CD14-positive monocyte (primary cell): ENCODE data around the gene CNRIP1. TPM values are rescaled to one million over a fixed set of nuclear protein-coding genes. Genes with fewer than 3 reads are reported as not detected.
A peak's percentile ranks its signal among the peaks of the same experiment; 100 is the strongest.

Experiments used
- DNase-seq, 3 donors: peaks; one replicate each; pipeline ENCODE4 v3.0.0-alpha.2; 2011 to 2022
- H2AFZ ChIP-seq: 2 replicates; pipeline ENCODE4 v1.6.0; 2012; ENCODE audit warnings: mild to moderate bottlenecking, low read depth, low read length, inconsistent platforms; ENCODE audit not compliant: insufficient read depth, poor library complexity, severe bottlenecking
- H3K27ac ChIP-seq, 2 donors: 1 replicate in 1 of 2; 2 replicates in 1 of 2; pipeline ENCODE4 v1.5.1; 2012 to 2013; ENCODE audit warnings: low read length in 2 of 2, control low read depth in 1 of 2, inconsistent platforms in 1 of 2, low read depth in 1 of 2, mild to moderate bottlenecking in 1 of 2
- H3K27me3 ChIP-seq, 2 donors: one replicate each; pipeline versions ENCODE4 v1.6.0 to v1.6.1; 2011 to 2013; ENCODE audit warnings: low read length in 2 of 2; ENCODE audit not compliant: control insufficient read depth in 2 of 2, insufficient read depth in 2 of 2
- H3K36me3 ChIP-seq, 2 donors: replicated peaks in 1 of 2; 1 replicate in 1 of 2; 2 replicates in 1 of 2; pipeline versions ENCODE4 v1.5.1 to v1.6.1; 2012 to 2013; ENCODE audit warnings: low read length in 2 of 2, control low read depth in 1 of 2, inconsistent platforms in 1 of 2, mild to moderate bottlenecking in 1 of 2; ENCODE audit not compliant: insufficient read depth in 2 of 2, control insufficient read depth in 1 of 2
- H3K4me1 ChIP-seq, 2 donors: 1 replicate in 1 of 2; 2 replicates in 1 of 2; pipeline versions ENCODE4 v1.5.1 to v1.6.1; 2012 to 2013; ENCODE audit warnings: low read length in 2 of 2, control low read depth in 1 of 2, inconsistent platforms in 1 of 2, mild to moderate bottlenecking in 1 of 2, moderate library complexity in 1 of 2; ENCODE audit not compliant: insufficient read depth in 2 of 2, control insufficient read depth in 1 of 2
- H3K4me2 ChIP-seq: replicated peaks from 2 replicates; pipeline ENCODE3; 2012; ENCODE audit warnings: low read length, moderate library complexity, mild to moderate bottlenecking; ENCODE audit not compliant: poor library complexity, severe bottlenecking; ENCODE audit errors: extremely low read depth
- H3K4me3 ChIP-seq, 3 experiments: fragments of 200-600 bp in 1 of 3; sonication (generic) in 1 of 3; replicated peaks in 1 of 3; 1 replicate in 2 of 3; 2 replicates in 1 of 3; pipeline ENCODE4 v1.5.1; 2011 to 2013; ENCODE audit warnings: low read length in 3 of 3, mild to moderate bottlenecking in 3 of 3, control low read depth in 2 of 3, low read depth in 2 of 3, inconsistent platforms in 1 of 3, moderate library complexity in 1 of 3
- H3K79me2 ChIP-seq: 2 replicates; pipeline ENCODE4 v1.6.0; 2012; ENCODE audit warnings: mild to moderate bottlenecking, control low read depth, inconsistent platforms, low read length, moderate library complexity; ENCODE audit not compliant: insufficient read depth
- H3K9ac ChIP-seq: 2 replicates; pipeline ENCODE4 v1.6.0; 2017; ENCODE audit warnings: low read length, mild to moderate bottlenecking; ENCODE audit not compliant: insufficient read depth, poor library complexity, severe bottlenecking
- H3K9me3 ChIP-seq, 2 donors: replicated peaks in 1 of 2; 1 replicate in 1 of 2; 2 replicates in 1 of 2; pipeline versions ENCODE4 v1.5.1 to v1.6.1; 2012 to 2013; ENCODE audit warnings: low read length in 2 of 2, control low read depth in 1 of 2; ENCODE audit not compliant: control insufficient read depth in 1 of 2, insufficient read depth in 1 of 2
- H4K20me1 ChIP-seq: 2 replicates; pipeline ENCODE4 v1.6.0; 2012; ENCODE audit warnings: mild to moderate bottlenecking, low read length, control low read depth, moderate library complexity; ENCODE audit not compliant: insufficient read depth
- H3K27ac Mint-ChIP-seq, 7 donors: one replicate each; pipeline ENCODE4 v1.8.0; 2020; ENCODE audit warnings: mild to moderate bottlenecking in 7 of 7, mixed read lengths in 7 of 7, moderate library complexity in 6 of 7, inconsistent platforms in 2 of 7
- H3K27me3 Mint-ChIP-seq, 3 donors: one replicate each; pipeline ENCODE4 v1.8.0; 2021 to 2022; ENCODE audit warnings: low read depth in 3 of 3, mild to moderate bottlenecking in 3 of 3, mixed read lengths in 3 of 3, moderate library complexity in 3 of 3, inconsistent platforms in 1 of 3
- H3K36me3 Mint-ChIP-seq, 2 donors: one replicate each; pipeline ENCODE4 v1.8.0; 2020; ENCODE audit warnings: mixed read lengths in 2 of 2, inconsistent platforms in 1 of 2, mild to moderate bottlenecking in 1 of 2
- H3K4me1 Mint-ChIP-seq: one replicate; pipeline ENCODE4 v1.8.0; 2020; ENCODE audit warnings: mild to moderate bottlenecking, mixed read lengths
- H3K4me3 Mint-ChIP-seq, 2 donors: one replicate each; pipeline ENCODE4 v1.8.0; 2020; ENCODE audit warnings: mild to moderate bottlenecking in 2 of 2, mixed read lengths in 2 of 2, moderate library complexity in 1 of 2
- H3K9me3 Mint-ChIP-seq, 7 donors: one replicate each; pipeline ENCODE4 v1.8.0; 2020 to 2022; ENCODE audit warnings: mixed read lengths in 7 of 7, mild to moderate bottlenecking in 6 of 7, moderate library complexity in 6 of 7, inconsistent platforms in 2 of 7
- WGBS: methylation state at CpG from one replicate; pipeline ENCODE4 v1.1.5; 2013; ENCODE audit warnings: missing lambda C conversion rate; ENCODE audit not compliant: insufficient coverage; 5-methylcytosine and 5-hydroxymethylcytosine counted together
- intact Hi-C, 2 donors: fragments of 100-400 bp; cut with micrococcal nuclease; formaldehyde crosslinking; loops; one replicate each; pipeline versions ENCODE4 v1.15.0 to v1.15.1; 2023
- polyA plus RNA-seq, 3 donors: library from polyadenylated mRNA; depleted of rRNA in 1 of 3; unstranded in 2 of 3; stranded (reverse) in 1 of 3; fragments of 300-500 nt in 2 of 3; fragments of >200 nt in 1 of 3; fragmentation: Illumina TruSeq in 2 of 3; gene quantifications; 1 replicate in 2 of 3; 2 replicates in 1 of 3; pipeline ENCODE4 v1.2.3, GENCODE V29; 2012 to 2021
- TF ChIP-seq, protein P1 (sequence below): fragments of 200-600 bp; IDR thresholded peaks from one replicate; pipeline ENCODE4 v1.8.0; 2022; ENCODE audit warnings: antibody characterized with exemption, mild to moderate bottlenecking

The CNRIP1 gene
- polyA plus RNA-seq, 3 donors: 0.09 to 0.53 (median 0.17) TPM

DNA sequence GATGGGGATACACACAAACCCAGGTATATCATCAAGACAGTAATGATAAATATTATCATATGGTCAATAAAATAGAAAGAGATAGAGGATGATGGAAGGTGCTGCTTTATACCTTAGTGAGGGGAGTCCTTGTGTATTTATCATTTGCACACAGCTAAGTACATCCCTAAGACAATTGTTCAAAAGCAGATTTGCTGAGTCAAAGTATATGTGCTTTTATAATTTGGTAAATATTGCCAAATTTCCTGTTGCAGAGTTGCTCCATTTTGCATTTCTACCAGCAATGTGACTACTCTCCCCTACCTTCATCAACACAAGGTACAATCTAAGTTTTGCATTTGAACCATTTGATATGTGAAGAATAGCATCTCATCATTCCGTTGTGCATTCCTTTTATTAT is 22.7 kb upstream of the CNRIP1 start:
- no peaks in the 10 kb centered on the region for H3K36me3 ChIP-seq
- H3K27ac ChIP-seq: peak overlapping the region in 1 of 2 donors; percentile 20
- H2AFZ ChIP-seq: no peak overlapping the region
- H3K4me2 ChIP-seq: peak overlapping the region; percentile 37
- peaks cover 0 to 2% (median 0%) of the 10 kb centered on the region in 3 donors for H3K27me3 Mint-ChIP-seq
- peaks cover 20% of the 10 kb centered on the region for H3K4me1 Mint-ChIP-seq
- WGBS: no CpG with 5 or more reads among the region's 1 CpG
- TF ChIP-seq, protein P1, sequence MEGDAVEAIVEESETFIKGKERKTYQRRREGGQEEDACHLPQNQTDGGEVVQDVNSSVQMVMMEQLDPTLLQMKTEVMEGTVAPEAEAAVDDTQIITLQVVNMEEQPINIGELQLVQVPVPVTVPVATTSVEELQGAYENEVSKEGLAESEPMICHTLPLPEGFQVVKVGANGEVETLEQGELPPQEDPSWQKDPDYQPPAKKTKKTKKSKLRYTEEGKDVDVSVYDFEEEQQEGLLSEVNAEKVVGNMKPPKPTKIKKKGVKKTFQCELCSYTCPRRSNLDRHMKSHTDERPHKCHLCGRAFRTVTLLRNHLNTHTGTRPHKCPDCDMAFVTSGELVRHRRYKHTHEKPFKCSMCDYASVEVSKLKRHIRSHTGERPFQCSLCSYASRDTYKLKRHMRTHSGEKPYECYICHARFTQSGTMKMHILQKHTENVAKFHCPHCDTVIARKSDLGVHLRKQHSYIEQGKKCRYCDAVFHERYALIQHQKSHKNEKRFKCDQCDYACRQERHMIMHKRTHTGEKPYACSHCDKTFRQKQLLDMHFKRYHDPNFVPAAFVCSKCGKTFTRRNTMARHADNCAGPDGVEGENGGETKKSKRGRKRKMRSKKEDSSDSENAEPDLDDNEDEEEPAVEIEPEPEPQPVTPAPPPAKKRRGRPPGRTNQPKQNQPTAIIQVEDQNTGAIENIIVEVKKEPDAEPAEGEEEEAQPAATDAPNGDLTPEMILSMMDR: no peak
- intact Hi-C loops: no loop called here
- peaks cover 0 to 4% (median 0%) of the 10 kb centered on the region in 7 donors for H3K9me3 Mint-ChIP-seq
- no peaks in the 10 kb centered on the region for H3K9me3 ChIP-seq
- H3K4me3 Mint-ChIP-seq: no peak overlapping the region
- H3K36me3 Mint-ChIP-seq: no peaks in the 10 kb centered on the region
- H3K4me3 ChIP-seq: peak overlapping the region in 1 of 3 experiments; percentile 40
- H3K4me1 ChIP-seq: peaks cover 17 to 21% of the 10 kb centered on the region in 2 donors
- H3K27me3 ChIP-seq: no peaks in the 10 kb centered on the region
- no peaks in the 10 kb centered on the region for H3K79me2 ChIP-seq
- DNase-seq: peak in 1 of 3 donors; percentile 35
- H3K27ac Mint-ChIP-seq: peak overlapping the region in 5 of 7 donors; percentile 8 to 90 (median 84)
- no peak overlapping the region for H3K9ac ChIP-seq
- no peaks in the 10 kb centered on the region for H4K20me1 ChIP-seq

DNA sequence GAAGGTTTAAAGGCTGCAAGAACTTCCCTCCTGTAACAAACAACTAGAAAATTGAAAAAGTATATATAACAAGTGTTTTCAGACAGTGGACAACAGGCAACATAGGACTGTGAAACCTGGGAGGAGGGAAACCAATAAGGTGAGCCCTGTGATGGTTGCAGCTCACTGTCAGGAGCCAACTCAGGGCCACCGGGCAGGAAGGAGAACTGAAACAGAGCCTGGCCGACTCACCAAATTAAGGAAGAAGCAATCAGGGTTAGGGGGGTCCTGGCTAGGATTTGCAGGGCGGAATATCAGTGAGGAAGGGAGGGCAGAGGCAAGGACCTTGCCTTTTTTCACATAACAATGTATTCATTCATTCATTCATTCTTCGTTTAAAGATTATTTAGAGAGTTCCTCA is 21.8 kb upstream of the CNRIP1 start:
- Mint-ChIP-seq H3K4me3 (peak overlapping the region in 1 of 2 donors; percentile 76), H3K4me1 (peaks cover 20% of the 10 kb centered on the region), H3K27me3 (no peaks in the 10 kb centered on the region), H3K9me3 (peaks cover 0 to 4% (median 0%) of the 10 kb centered on the region in 7 donors), H3K36me3 (no peaks in the 10 kb centered on the region), H3K27ac (peak overlapping the region; percentile 11 to 84 (median 55))
- Histone ChIP-seq H3K79me2 (no peaks in the 10 kb centered on the region), H4K20me1 (no peaks in the 10 kb centered on the region), H3K9me3 (no peaks in the 10 kb centered on the region), H3K4me1 (peaks cover 17 to 21% of the 10 kb centered on the region in 2 donors), H2AFZ (no peak overlapping the region), H3K27me3 (no peaks in the 10 kb centered on the region), H3K4me3 (peak overlapping the region in 1 of 3 experiments; percentile 40), H3K36me3 (no peaks in the 10 kb centered on the region), H3K27ac (peak overlapping the region in 1 of 2 donors; percentile 20), H3K4me2 (peak overlapping the region; percentile 37), H3K9ac (no peak overlapping the region)
- DNase-seq: peak in 2 of 3 donors; percentile 41 to 52
- TF ChIP-seq, protein P1: no peak
- WGBS: 0% methylated on average over 1 of the region's 4 CpGs
- intact Hi-C loops: no loop called here
